ENCODE measurements around the gene SKA3. TPM values are rescaled to one million over a fixed set of nuclear protein-coding genes. Genes with fewer than 3 reads are reported as not detected.

The SKA3 gene
- total RNA-seq (2022; extraction: Qiagen RNA extraction; ENCODE audit: low read depth) = 11.8 to 17.0 TPM (median 13.3 TPM) in 5 replicates

GRCh38 chr13:21176215-21176981, at the start of gene SKA3, which contains the start of gene MRPL57:
SKA3 (minus strand) TSS chr13:21176552; CDS start chr13:21176477, 75 bp downstream.
MRPL57 (plus strand) TSS chr13:21176658; CDS start chr13:21176917, 259 bp downstream.

Other genes starting within 250 kb of the SKA3 start
- gene LATS2, start 115.0 kb downstream of the SKA3 start, total RNA-seq (2022; extraction: Qiagen RNA extraction; ENCODE audit: low read depth) = 9.3 to 10.2 TPM (median 9.4 TPM) in 5 replicates
- gene SAP18, start 36.4 kb downstream of the SKA3 start, total RNA-seq (2022; extraction: Qiagen RNA extraction; ENCODE audit: low read depth) = 111 to 177 TPM (median 154 TPM) in 5 replicates
- 21.5 to 27.8 TPM (median 24.8 TPM) in 5 replicates for gene MRPL57, start 106 bp upstream of the SKA3 start, total RNA-seq (2022; extraction: Qiagen RNA extraction; ENCODE audit: low read depth)